Measurements from ENCODE around the gene ALDH1B1. TPM values are rescaled to one million over a fixed set of nuclear protein-coding genes. Genes with fewer than 3 reads are reported as not detected.

Gene ALDH1B1
- total RNA-seq, 4 donors from 2014 or later: 22.1 to 58.5 (median 28.0) TPM

- H3K36me3 ChIP-seq: no peaks in the 10 kb centered on the region
- no peak overlapping the region for H3K4me3 ChIP-seq
- intact Hi-C loops (cut with DNase I; ENCODE audit: low total_unique reads): no loop called here
- H3K9me3 ChIP-seq: no peaks in the 10 kb centered on the region
- no peak for DNase-seq
- no peaks in the 10 kb centered on the region for H3K4me1 ChIP-seq
- no peak overlapping the region for H3K27ac ChIP-seq
- TF ChIP-seq CTCF (IDR thresholded peaks at IDR 0.05) (no peak), POLR2A (IDR thresholded peaks at IDR 0.05) (no peak)
- no peaks in the 10 kb centered on the region for H3K27me3 ChIP-seq
Observed at GRCh38 chr9:38422555-38423260, 30.2 kb downstream of the ALDH1B1 start.

- Histone ChIP-seq H3K27me3 (no peaks in the 10 kb centered on the region), H3K4me1 (no peaks in the 10 kb centered on the region), H3K4me3 (no peak overlapping the region), H3K9me3 (no peaks in the 10 kb centered on the region), H3K27ac (no peak overlapping the region), H3K36me3 (no peaks in the 10 kb centered on the region)
- DNase-seq: no peak
- intact Hi-C loops (cut with DNase I; ENCODE audit: low total_unique reads): no loop called here
- no peak for TF ChIP-seq POLR2A (IDR thresholded peaks at IDR 0.05)
- no peak for TF ChIP-seq CTCF (IDR thresholded peaks at IDR 0.05)
Observed at GRCh38 chr9:38423273-38423972, 30.9 kb downstream of the ALDH1B1 start.

- intact Hi-C loops (cut with DNase I; ENCODE audit: low total_unique reads): no loop called here
- no peak within 1 kb of the TSS for H3K27ac ChIP-seq
- H3K27me3 ChIP-seq: no peaks in the 10 kb centered on the region
- no peak for DNase-seq
- no peaks in the 10 kb centered on the region for H3K9me3 ChIP-seq
- no peak within 1 kb of the TSS for H3K4me3 ChIP-seq
- TF ChIP-seq CTCF (IDR thresholded peaks at IDR 0.05) (no peak), POLR2A (IDR thresholded peaks at IDR 0.05) (no peak)
- no peaks in the 10 kb centered on the region for H3K36me3 ChIP-seq
- H3K4me1 ChIP-seq: no peaks in the 10 kb centered on the region
Observed at GRCh38 chr9:38423973-38424843, 31.7 kb downstream of the ALDH1B1 start, which contains the start of gene IGFBPL1. TSS of gene IGFBPL1 (minus strand) at chr9:38424454. CDS start at chr9:38424424, 30 bp downstream.

GRCh38 chr9:38424918-38425317 is 32.4 kb downstream of the ALDH1B1 start:
- Histone ChIP-seq H3K9me3 (no peaks in the 10 kb centered on the region), H3K4me1 (no peaks in the 10 kb centered on the region), H3K27me3 (no peaks in the 10 kb centered on the region), H3K36me3 (no peaks in the 10 kb centered on the region), H3K27ac (no peak overlapping the region), H3K4me3 (no peak overlapping the region)
- intact Hi-C loops (cut with DNase I; ENCODE audit: low total_unique reads): no loop called here
- DNase-seq: no peak
- TF ChIP-seq POLR2A (IDR thresholded peaks at IDR 0.05): no peak
- TF ChIP-seq CTCF (IDR thresholded peaks at IDR 0.05): no peak

All from uterus (tissue), 4 donors.